HG03469 (cell line): ENCODE data around the gene RNF26.

ENCODE experiments used
- ATAC-seq: cut with Tn5 transposase; IDR thresholded peaks from one replicate; pipeline ENCODE4 v1.9.1; 2021; ENCODE audit warnings: mild to moderate bottlenecking, moderate library complexity, moderate number of reproducible peaks; ENCODE audit not compliant: unreplicated experiment

Gene RNF26

DNA sequence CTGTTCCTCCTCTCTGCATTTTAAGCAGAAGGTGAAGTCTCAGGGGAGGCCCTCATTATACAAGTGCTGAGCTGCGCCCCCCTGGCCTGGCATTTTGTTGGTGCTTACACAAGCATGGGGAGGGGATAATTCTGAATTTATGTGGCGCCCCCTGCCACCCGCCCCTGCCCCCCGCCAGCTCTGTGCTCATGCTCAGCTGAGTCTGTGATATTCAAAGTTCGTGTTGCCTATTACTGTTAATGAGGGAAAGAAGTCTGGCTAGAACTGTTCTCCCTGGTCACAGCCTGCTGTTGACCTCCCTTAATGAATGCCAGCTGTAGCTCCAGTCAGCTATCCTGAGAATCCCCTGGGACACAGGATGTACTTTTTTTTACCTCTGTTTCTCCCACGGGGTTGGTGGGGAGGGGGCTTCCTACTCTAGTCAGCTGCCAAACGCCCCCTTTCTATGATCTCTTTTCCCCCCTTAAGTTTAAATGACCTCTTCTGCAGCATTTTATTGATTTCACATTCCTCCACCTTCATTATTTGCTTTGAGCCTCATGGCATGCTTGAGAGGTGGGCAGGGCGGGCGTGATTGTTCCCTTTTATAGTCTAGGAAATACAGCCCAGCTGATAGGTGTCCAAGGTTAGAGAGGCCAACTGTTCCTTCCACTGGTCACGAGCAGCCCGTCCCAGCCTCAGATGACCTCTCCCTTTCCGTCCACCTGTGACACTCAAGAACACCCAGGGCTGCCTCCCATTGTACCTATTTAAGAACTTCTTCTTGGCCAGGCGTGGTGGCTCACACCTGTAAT is 35.0 kb downstream of the RNF26 start:
- no peak for ATAC-seq

DNA sequence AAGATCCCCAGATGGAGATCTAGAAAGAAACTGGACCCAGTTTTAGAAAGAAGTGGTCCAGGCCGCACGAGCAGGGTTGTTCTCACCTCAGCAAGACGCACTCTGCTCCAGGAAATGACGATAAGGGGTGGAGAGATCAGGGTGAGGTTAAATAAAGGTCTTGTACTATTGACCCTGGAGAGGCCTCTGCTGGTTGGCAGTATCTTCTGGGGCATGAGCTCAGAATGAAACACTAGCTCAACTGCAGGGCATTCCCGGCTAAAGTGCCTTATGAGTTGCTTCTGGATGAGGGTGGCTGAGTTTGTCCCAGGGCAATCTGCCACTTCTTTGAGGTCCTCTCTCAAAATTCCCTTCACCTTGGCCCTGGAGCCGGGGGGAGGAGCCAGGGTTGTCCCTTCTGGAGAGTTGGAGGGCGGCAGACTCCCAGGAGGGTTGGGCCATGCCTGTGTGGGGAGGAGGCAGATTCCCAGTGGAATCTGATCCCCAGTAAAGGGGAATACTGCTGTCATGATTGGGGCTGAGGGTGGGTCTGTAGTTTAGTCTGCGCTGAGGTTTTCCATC is 36.2 kb downstream of the RNF26 start:
- ATAC-seq: no peak

DNA sequence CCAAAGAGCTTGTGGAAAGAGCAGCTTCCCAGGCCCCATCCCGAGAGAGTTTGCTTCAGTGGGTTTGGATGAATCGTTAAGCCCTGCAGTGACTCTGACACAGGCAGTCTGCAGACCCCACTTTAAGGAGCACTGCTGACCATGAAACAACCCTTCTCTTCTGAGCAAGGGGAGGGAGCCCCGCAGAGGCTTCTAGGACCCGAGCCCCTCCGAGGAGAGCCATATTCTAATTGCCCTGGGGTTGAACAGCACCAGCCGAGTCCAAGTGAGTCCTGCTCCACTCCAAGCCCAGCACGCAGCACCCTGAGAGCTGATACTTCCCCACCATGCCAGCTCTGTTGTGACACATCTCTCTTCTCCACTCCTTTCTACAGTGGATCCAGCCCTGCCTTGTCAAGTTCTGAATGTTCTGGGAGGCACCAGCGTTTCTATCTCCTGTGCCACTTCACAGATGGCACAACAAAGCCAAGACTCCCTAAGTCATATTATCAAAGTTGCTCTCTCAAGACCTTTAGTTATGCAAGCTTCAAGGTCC is 36.8 kb downstream of the RNF26 start:
- ATAC-seq: no peak

DNA sequence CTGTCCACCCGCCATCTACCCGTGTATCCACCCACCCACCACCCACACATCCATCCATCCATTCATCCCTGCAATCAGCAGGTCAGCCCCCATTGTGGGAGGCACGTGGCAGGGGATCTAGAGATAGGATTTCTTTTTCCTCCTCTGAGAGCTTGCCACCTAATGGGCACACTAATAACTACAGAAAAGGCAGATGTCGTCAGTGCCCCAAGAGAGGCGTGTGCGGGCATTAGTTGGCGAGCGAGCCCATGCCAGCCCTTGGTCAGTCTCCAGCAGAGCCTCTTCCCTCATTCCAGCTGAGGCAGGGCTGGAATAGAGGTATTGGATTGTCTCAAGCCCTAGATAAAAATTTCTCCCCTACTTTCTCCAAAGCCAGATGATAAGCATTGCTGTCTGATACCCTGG is 37.5 kb downstream of the RNF26 start:
- ATAC-seq: no peak

DNA sequence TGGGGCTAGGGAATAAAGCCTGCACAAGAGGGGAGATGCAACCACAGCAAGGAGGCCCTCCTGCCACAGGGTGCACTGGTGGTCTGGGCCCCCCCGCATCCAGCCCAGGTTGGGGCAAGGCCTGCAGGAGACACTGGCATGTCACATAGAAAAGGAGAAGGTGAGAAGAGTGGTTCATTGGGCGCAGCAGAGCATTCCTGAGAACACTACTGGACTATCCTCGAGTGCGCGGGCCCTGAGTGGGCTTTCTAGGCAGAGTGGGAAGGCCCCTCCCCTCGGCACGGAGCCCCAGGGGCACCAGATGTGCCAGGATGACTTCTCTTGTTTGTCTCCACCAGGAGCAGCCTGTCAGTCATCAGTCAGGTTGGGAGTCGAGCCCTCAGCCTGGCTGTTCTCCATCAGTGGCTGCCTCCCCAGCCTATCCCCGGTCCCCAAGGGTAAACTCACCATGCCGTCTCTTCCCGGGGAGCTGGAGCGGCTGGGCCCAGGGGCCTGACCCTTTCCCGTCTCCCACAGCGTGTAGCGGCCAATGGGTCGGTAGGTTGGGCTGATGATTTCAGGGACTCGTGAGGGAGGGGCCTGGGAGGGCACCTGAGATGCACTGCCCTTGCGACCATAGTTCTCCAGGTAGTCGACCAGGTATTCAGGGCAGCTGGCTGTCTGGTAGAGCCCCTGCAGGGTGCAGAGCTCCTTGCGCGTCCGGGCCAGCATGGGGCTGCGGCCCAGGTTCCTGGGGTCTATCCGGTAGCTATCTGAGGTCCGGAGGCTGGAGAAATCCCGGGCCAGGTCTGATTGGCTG is 38.1 kb downstream of the RNF26 start:
- no peak for ATAC-seq

DNA sequence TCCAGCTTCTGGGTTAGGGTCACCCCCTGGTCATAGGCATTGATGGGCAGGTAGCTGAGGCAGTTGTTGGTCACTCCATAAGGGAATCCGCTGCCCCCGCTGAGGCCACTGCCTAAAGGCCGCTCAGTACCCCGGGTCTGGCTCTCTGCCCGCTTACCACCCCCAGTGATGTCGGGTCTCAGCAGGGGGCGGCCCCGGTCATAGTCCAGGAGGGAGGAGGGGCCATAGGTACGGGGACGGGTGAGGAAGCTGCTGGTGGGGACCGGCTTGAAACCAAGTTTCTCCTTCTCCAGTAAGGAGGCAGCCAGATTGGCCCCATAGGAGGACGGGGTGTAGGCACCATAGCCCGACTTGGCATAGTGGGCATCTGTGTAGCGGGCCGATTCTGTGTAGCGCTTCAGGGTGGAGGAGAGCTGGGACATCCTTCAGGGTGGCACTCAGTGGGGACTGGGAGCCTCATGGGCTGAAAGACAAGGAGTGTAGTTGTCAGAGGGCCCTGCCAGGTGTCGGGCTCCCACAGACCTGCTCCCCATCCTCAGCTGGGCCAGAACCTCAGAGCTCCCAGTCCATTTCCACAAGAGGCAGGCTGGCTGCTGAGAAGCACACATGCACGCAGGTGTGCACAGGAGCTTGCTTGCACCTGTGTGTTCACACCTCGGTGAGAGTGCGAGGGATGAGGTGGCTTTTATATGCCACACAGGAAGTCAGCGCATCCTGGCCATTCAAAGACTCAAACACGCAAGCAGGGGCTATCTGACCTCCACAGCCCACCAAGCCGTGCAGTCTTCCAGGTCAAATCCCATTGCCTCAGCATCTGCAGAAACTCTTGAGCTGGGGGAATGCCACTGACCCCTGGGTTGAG is 39.0 kb downstream of the RNF26 start:
- no peak for ATAC-seq

DNA sequence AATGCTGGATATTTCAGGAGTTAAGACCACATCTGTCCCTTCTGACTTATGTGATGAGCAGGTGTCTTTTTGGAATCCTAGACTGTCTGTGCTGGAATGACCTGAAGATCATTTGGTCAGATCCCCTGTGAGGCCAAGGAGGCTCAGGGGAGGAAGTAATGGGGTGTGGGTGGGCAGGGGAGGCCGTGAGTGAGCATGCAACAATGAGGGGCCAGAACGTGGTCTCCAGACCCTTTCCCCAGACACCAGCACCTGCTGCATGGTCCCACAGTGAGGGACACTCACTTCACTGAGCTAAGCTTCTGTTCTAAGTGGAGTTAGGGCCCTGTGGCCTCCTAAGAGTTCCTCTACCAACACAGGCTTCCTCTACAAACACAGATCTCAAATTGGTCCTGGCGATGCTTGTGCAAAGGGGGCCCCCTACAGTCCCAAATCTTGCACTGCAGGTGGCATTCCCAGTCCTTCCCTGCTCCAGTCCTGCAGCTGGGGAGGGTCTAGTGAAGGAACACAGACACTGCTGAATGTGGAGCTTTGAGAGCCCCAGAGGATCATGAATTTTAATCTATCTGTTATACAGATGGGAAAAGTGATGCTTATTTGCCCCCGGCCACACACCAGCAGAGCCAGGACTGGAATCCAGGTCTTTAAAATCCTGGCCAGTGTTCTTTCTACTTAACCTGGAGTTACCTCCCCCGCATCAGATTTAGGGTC is 39.7 kb downstream of the RNF26 start:
- ATAC-seq: no peak

DNA sequence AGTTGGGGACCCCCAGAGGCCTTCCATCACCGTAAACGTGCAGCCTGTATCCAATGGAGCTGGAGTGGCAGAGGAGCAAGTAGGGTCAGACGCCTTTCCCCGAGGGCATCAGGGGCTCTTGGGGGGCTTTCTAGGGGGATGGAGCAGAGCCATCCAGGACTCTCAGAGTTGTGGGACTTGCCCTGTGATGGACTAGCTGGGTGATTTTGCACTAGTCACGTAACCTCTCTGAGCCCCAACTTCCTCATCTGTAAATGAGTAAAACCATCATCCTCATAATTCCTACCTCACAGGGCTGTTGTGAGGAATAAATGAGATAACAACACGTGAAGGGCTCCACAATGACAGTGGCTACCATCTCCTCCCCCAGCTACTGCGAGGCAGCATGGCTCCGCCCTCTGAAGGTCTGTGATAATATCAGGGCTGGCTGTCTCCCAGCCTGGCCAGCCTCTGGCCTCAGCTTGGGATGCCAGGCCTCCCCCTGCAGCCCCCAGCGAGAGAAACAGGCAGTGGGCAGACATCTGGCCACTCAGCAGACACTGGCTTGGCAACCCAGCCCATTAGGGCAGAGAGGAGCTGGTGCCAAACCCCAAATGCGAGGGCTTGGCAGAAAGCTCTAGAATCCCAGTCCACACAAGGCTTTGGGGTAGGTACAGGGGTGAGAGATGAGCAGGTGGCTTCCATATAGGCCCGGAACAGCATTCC is 40.5 kb downstream of the RNF26 start:
- no peak for ATAC-seq

DNA sequence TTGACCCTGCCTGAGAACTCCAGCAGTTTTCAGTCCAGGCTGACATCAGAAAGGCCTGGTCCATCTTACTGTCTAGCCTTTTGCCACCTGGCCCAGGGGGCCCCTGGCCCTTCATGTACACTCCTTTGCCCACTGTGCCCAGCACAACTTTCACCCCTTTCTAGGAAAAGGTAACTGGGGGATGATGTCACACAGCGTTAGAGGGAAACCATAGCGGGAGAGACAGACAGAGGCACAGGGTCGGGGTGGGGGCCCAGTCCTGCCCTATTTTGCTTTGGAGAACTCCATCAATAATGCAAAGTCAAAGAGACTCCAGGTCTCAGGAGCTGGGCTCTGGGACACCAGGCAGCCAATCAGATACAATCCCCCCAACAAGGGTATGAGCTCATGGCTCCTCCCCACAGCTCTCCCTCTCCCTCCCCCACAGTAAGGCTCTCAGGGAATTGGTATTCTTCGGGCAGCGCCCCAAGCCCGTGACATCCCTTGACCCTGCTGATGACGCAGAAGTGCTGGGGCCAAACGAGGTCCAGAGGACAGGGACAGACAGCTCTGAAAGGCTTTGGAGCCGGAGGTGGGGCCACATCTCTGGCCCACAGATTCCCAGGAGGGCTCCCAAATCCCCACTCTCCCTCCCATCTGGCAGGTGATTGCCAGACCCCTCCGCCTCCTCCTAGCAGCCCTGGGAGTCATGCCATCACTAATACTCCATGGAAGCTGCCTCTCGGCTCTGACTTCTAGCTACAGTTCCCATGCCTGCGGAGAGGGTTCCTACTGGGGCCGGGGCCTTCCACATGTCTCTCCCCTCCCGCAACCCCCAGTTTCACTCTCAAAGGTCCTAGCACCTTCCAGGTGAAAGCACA is 41.2 kb downstream of the RNF26 start:
- no peak for ATAC-seq

DNA sequence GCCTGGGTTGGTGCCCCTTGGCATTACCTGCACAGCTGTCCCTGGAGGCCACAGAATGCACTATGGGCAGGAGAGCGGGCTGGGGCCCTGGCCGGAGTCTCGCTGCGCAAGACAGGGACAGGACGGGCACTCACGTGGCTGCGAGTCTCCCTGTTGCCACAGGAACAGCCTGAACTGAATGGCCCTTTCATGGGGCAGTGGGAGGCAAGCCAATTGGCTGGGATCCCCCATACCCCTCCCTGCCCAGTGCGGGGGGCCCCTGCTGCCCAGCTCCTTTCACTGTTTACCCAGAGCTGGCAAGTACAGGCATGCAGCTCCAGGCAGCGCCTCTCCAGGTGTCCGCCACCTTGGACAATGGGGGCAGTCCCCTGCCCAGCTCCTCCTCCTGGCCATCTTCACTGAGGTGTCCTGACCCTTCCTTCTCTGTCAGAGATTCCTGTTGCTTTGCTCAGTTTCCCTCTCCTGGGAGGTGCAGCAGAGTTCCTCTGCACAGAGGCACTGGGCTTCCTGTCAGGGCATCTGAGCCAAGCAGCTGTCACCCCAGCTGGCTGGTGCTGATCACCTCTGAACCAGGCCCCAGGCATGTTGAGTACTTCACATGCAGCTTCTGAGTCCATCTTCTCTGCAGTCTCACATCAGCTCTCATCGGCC is 42.0 kb downstream of the RNF26 start:
- ATAC-seq: no peak

DNA sequence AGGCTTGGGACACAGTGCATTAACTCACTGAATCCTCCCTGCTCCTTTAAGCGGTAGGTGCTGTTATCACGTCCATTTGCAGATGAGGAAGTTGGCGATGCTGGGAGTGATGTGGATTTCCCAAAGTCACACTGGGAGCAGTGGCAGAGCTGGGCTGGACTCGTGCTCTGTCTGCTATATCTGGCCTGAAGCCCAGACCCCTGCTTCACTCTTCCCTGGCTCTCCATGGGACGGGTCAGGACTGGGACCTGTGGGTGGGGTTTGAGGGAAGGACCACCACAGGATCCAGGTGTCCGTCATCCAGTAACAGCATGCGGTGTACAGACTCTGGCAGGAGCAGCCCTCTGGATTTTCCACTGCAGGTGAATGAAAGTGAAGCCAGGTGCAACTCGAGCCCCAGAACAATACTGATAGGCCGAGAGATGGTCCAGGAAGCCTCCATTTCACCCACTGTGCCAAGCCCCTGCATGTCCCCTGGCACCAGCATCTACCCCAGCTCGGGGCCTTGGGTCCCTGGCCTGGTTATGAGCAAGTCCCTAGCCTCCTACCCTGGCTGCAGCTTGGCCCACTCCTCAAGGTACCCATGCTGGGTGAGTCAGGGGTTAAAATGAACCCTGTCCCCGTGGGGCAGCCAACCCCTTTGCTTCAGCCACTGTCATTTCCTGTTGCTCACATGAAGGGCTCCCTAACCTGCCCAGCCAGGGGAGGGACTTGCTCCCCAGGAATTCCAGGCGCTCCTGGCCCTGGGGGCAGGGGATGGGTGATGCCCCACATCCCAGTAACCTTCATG is 43.0 kb downstream of the RNF26 start:
- ATAC-seq: no peak

DNA sequence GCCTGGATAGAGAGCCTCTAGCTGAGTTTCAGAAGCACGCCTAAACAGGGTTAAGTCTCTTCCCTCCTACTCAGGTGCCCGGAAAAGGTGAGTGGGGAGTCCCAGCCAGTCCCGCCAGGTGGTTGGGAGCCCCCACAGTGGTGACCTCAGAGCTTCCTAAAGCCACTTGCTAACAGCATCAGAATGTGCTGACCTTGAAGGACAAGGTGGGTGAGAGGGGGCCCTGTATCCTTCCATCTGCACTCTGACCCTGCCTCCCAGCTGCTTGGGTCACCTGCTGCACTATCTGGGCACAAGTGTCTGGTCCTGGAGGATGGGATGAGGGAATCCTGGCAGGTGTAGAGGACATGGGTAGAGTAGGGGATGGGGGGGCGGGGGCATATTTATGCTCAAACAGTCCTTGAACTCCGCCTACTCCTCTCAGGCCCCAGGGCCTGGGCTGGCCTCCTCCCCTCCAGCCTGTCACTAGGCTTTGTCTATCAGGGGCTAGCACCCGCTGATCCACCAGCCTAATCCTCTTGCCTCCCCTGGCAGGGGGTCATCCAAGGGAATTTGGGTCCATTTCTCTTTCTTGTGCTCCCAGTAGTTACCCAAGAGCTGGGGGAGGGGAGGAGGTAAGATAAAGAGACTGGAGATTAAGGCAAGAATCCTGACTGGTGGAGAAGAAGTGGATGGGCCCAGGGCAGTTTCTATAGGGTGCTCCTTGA is 43.8 kb downstream of the RNF26 start:
- ATAC-seq: no peak

DNA sequence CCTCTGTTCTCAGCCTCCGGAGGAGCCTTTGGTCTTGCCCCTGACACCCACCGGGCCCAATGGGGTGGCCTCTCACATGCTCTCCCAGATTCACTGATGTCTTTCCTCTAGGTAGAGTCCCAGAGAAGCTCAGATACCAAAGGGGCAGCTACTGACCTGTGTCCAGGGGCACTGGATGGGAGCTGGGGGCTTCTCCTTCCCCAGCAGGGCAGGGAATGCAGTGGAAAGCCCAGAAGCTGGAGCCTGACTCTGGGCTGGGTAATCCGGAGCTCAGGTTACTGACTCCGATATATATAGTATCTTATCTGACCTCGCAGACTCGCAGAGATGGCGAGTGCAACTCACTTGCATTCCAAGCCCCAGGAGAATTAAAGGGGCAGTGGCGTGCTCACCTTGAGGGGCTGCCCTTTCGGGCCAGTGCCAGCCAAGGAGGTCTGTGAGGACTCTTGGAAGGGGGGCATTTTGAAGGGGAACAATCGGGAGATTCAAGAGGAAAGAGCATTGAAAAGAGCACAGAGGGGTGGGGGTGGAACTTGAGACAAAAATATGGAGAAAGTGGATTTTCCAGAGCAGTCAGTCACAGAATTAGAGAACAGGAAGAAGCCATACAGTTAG is 44.6 kb downstream of the RNF26 start:
- no peak for ATAC-seq

DNA sequence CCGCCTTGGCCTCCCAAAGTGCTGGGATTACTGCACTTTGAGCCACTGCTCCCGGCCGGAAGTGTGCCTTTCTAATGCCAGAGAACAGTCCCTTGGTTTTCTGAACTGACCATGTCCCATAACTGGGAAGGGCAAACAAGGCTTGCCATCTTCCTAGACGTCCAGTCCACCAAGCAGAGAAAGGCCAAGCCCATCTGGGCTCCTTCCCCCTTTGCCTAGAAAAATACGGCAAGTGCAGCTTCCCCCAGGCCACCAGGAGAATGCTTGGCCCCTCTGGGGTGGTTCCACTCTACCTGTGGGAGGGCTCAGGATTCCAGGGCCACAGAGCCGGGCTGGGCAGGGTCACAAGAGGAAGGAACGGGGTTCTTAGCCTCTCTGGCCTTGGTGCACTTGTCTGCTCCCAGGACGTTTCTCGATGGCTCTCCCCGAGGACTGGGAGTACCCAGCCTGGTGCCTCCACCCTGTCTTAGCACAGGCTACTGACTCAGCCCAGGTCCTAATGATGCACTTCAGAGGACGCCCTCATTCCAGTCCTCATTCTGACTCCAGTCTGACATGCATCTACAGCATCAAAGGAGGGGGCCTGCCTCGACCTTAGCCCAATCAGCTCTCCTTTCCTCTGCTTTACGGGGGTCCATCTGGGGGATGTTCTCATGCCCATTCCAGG is 46.0 kb downstream of the RNF26 start:
- no peak for ATAC-seq

DNA sequence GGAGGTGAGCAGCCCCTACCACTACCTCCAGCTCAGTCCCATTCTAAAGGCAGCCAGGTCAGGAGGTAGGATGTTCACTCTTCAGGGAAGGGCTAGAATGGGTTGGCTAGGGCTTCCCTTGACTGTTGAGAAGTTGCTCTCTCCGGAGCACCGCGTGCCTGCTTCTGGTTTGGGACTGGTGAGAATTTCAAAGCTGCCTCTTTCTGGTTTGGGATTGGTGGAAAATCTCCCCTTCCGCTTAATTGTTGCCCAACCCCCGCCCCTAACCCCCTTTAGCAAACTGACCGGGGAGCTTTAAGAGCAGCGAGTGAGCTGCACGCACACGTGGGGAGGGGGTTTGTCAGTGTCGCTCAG is 46.5 kb downstream of the RNF26 start:
- no peak for ATAC-seq
